ENCODE measurements around the gene LRP1B.

DNA sequence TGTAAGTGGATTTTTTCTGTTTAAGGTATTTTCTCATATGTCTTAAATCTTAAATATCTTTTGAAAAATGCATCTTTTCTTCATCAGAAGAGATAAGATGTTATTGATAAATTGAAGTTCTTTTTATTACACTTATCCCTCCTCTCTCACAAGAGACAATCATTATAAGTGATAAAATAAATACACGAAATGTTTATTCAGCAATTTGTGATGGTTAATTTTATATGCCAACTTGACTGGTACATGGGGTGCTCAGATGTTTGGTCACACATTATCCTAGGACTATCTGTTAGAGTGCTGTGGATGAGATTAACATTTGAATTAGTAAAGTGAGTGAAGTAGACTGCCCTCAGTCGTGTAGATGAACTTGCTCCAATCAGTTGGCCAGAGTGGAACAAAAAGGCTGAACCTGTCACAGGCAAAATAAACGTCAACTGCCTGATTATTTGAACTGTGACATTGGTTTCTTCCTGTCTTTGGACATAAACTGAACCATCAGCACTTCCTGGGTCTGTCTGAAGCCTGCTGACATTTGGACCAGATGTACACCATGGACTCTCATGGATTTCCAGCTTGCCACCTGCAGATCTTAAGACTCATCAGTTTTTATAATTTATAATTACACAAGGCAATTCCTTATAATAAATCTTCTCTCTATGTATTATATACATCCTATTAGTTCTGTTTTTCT lies 1126.7 kb downstream of the LRP1B start:
- TF ChIP-seq, protein P1, sequence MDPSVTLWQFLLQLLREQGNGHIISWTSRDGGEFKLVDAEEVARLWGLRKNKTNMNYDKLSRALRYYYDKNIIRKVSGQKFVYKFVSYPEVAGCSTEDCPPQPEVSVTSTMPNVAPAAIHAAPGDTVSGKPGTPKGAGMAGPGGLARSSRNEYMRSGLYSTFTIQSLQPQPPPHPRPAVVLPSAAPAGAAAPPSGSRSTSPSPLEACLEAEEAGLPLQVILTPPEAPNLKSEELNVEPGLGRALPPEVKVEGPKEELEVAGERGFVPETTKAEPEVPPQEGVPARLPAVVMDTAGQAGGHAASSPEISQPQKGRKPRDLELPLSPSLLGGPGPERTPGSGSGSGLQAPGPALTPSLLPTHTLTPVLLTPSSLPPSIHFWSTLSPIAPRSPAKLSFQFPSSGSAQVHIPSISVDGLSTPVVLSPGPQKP (IDR thresholded peaks at IDR 0.05; ENCODE audit: low read depth, low read length): no peak
- TF ChIP-seq POLR2A (IDR thresholded peaks at IDR 0.05; ENCODE audit: low read length) (no peak), SREBF2 (IDR thresholded peaks at IDR 0.05) (no peak), EP300 (IDR thresholded peaks at IDR 0.05) (no peak), JUN (IDR thresholded peaks at IDR 0.05) (no peak), RAD21 (conservative IDR thresholded peaks at IDR 0.05 in 1 of 2, IDR thresholded peaks at IDR 0.05 in 1 of 2) (no peak), HOXA7 (CRISPR knock-in tag; IDR thresholded peaks at IDR 0.05) (no peak), BHLHE40 (IDR thresholded peaks at IDR 0.05; ENCODE audit: low read depth, low read length) (no peak), MYC (IDR thresholded peaks at IDR 0.05; ENCODE audit: borderline replicate concordance, low read length) (no peak), NPAS2 (CRISPR knock-in tag; IDR thresholded peaks at IDR 0.05; ENCODE audit: borderline replicate concordance) (no peak), TP53 (CRISPR knock-in tag; IDR thresholded peaks at IDR 0.05) (no peak)
- TF ChIP-seq, protein P2, sequence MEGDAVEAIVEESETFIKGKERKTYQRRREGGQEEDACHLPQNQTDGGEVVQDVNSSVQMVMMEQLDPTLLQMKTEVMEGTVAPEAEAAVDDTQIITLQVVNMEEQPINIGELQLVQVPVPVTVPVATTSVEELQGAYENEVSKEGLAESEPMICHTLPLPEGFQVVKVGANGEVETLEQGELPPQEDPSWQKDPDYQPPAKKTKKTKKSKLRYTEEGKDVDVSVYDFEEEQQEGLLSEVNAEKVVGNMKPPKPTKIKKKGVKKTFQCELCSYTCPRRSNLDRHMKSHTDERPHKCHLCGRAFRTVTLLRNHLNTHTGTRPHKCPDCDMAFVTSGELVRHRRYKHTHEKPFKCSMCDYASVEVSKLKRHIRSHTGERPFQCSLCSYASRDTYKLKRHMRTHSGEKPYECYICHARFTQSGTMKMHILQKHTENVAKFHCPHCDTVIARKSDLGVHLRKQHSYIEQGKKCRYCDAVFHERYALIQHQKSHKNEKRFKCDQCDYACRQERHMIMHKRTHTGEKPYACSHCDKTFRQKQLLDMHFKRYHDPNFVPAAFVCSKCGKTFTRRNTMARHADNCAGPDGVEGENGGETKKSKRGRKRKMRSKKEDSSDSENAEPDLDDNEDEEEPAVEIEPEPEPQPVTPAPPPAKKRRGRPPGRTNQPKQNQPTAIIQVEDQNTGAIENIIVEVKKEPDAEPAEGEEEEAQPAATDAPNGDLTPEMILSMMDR (IDR thresholded peaks at IDR 0.05): no peak
- TF ChIP-seq, protein P3, sequence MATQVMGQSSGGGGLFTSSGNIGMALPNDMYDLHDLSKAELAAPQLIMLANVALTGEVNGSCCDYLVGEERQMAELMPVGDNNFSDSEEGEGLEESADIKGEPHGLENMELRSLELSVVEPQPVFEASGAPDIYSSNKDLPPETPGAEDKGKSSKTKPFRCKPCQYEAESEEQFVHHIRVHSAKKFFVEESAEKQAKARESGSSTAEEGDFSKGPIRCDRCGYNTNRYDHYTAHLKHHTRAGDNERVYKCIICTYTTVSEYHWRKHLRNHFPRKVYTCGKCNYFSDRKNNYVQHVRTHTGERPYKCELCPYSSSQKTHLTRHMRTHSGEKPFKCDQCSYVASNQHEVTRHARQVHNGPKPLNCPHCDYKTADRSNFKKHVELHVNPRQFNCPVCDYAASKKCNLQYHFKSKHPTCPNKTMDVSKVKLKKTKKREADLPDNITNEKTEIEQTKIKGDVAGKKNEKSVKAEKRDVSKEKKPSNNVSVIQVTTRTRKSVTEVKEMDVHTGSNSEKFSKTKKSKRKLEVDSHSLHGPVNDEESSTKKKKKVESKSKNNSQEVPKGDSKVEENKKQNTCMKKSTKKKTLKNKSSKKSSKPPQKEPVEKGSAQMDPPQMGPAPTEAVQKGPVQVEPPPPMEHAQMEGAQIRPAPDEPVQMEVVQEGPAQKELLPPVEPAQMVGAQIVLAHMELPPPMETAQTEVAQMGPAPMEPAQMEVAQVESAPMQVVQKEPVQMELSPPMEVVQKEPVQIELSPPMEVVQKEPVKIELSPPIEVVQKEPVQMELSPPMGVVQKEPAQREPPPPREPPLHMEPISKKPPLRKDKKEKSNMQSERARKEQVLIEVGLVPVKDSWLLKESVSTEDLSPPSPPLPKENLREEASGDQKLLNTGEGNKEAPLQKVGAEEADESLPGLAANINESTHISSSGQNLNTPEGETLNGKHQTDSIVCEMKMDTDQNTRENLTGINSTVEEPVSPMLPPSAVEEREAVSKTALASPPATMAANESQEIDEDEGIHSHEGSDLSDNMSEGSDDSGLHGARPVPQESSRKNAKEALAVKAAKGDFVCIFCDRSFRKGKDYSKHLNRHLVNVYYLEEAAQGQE (IDR thresholded peaks at IDR 0.05): no peak
- TF ChIP-seq, protein P4, sequence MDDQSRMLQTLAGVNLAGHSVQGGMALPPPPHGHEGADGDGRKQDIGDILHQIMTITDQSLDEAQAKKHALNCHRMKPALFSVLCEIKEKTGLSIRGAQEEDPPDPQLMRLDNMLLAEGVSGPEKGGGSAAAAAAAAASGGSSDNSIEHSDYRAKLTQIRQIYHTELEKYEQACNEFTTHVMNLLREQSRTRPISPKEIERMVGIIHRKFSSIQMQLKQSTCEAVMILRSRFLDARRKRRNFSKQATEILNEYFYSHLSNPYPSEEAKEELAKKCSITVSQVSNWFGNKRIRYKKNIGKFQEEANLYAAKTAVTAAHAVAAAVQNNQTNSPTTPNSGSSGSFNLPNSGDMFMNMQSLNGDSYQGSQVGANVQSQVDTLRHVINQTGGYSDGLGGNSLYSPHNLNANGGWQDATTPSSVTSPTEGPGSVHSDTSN (IDR thresholded peaks at IDR 0.05): no peak

All from A549 (cell line).